DOHH2 (cell line): ENCODE data around the gene SETD6.

Experiments
- EZH2phosphoT487 ChIP-seq: fragments of 200-600 bp; sonication (generic); IDR thresholded peaks from 2 replicates; pipeline ENCODE4 v1.6.1; 2017; ENCODE audit warnings: borderline replicate concordance, mild to moderate bottlenecking, antibody characterized with exemption, low read length, moderate library complexity, mixed read lengths
- TF ChIP-seq, protein P1 (sequence below): fragments of 200-600 bp; sonication (generic); IDR thresholded peaks from one replicate; pipeline ENCODE4 v1.5.1; 2014; ENCODE audit warnings: antibody characterized with exemption, mild to moderate bottlenecking, low read depth, low read length; ENCODE audit not compliant: poor library complexity, severe bottlenecking

DNA sequence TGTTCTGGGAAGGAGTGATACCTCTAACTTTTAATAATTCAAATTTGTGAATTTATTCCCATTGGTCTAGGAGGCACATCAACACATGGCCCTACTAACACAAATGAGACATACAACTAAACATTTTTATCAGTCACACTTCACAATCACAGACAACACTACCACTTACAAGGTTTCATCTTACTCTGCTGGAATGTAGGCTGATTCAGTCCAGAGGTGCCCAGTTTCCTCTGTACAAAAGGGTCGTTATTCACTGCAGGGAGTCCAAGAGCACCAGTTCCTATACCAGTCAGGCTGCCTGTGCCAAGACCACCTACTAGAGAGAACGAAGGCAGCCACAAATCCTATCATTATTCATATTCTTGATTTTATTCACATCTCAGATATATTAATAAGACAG lies 41.4 kb downstream of the SETD6 start:
- TF ChIP-seq, protein P1, sequence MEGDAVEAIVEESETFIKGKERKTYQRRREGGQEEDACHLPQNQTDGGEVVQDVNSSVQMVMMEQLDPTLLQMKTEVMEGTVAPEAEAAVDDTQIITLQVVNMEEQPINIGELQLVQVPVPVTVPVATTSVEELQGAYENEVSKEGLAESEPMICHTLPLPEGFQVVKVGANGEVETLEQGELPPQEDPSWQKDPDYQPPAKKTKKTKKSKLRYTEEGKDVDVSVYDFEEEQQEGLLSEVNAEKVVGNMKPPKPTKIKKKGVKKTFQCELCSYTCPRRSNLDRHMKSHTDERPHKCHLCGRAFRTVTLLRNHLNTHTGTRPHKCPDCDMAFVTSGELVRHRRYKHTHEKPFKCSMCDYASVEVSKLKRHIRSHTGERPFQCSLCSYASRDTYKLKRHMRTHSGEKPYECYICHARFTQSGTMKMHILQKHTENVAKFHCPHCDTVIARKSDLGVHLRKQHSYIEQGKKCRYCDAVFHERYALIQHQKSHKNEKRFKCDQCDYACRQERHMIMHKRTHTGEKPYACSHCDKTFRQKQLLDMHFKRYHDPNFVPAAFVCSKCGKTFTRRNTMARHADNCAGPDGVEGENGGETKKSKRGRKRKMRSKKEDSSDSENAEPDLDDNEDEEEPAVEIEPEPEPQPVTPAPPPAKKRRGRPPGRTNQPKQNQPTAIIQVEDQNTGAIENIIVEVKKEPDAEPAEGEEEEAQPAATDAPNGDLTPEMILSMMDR = no peak
- TF ChIP-seq EZH2phosphoT487 = no peak
